HUES48 (cell line): ENCODE measurements around the gene ST6GALNAC5.

Experiments
- H3K27ac ChIP-seq: one replicate; pipeline ENCODE4 v1.7.0; 2013; ENCODE audit warnings: low read depth, low read length, inconsistent platforms
- H3K27me3 ChIP-seq: 2 replicates; pipeline ENCODE4 v1.6.1; 2013; ENCODE audit warnings: mild to moderate bottlenecking, low read length; ENCODE audit not compliant: control insufficient read depth, insufficient read depth
- H3K36me3 ChIP-seq: 2 replicates; pipeline ENCODE4 v1.6.1; 2013; ENCODE audit warnings: low read length; ENCODE audit not compliant: control insufficient read depth, insufficient read depth
- H3K4me1 ChIP-seq: 2 replicates; pipeline ENCODE4 v1.6.1; 2013; ENCODE audit warnings: mild to moderate bottlenecking, low read length; ENCODE audit not compliant: control insufficient read depth, insufficient read depth
- H3K4me3 ChIP-seq: 2 replicates; pipeline ENCODE4 v1.5.1; 2013; ENCODE audit warnings: mild to moderate bottlenecking, low read depth, low read length
- H3K9ac ChIP-seq: 2 replicates; pipeline ENCODE4 v1.6.1; 2013; ENCODE audit warnings: mild to moderate bottlenecking, low read depth, low read length, moderate library complexity
- H3K9me3 ChIP-seq: 2 replicates; pipeline ENCODE4 v1.6.1; 2013; ENCODE audit warnings: low read length; ENCODE audit not compliant: control insufficient read depth, insufficient read depth

ST6GALNAC5 gene

GRCh38 chr1:77027847-77028246 is 160.6 kb downstream of the ST6GALNAC5 start:
- no peak overlapping the region for H3K9ac ChIP-seq
- no peak overlapping the region for H3K27ac ChIP-seq
- no peak overlapping the region for H3K4me3 ChIP-seq
- H3K4me1 ChIP-seq = peaks cover 9% of the 10 kb centered on the region; the same call in 1 of the 2 replicates
- H3K9me3 ChIP-seq = no peaks in the 10 kb centered on the region
- H3K36me3 ChIP-seq = no peaks in the 10 kb centered on the region
- H3K27me3 ChIP-seq = no peaks in the 10 kb centered on the region

- Histone ChIP-seq H3K4me3 (no peak overlapping the region), H3K4me1 (peaks cover 6% of the 10 kb centered on the region; the same call in 1 of the 2 replicates), H3K9me3 (no peaks in the 10 kb centered on the region), H3K27me3 (no peaks in the 10 kb centered on the region), H3K9ac (no peak overlapping the region), H3K27ac (no peak overlapping the region), H3K36me3 (no peaks in the 10 kb centered on the region)
These were observed 163.3 kb downstream of the ST6GALNAC5 start for GRCh38 chr1:77030401-77031105.

GRCh38 chr1:77031106-77031662 is 163.9 kb downstream of the ST6GALNAC5 start:
- no peaks in the 10 kb centered on the region for H3K36me3 ChIP-seq
- no peaks in the 10 kb centered on the region for H3K27me3 ChIP-seq

GRCh38 chr1:77036560-77036959 is 169.3 kb downstream of the ST6GALNAC5 start:
- no peaks in the 10 kb centered on the region for H3K4me1 ChIP-seq
- H3K9me3 ChIP-seq = no peaks in the 10 kb centered on the region
- no peaks in the 10 kb centered on the region for H3K36me3 ChIP-seq
- H3K9ac ChIP-seq = no peak overlapping the region
- H3K27ac ChIP-seq = no peak overlapping the region
- H3K4me3 ChIP-seq = no peak overlapping the region
- no peaks in the 10 kb centered on the region for H3K27me3 ChIP-seq

More at GRCh38 chr1:77031106-77031662, 163.9 kb downstream of the ST6GALNAC5 start:
- Histone ChIP-seq H3K9me3 (no peaks in the 10 kb centered on the region), H3K4me1 (peaks cover 3% of the 10 kb centered on the region; the same call in 1 of the 2 replicates), H3K27ac (no peak overlapping the region), H3K9ac (no peak overlapping the region), H3K4me3 (no peak overlapping the region)

- no peaks in the 10 kb centered on the region for H3K4me1 ChIP-seq
- H3K27me3 ChIP-seq = no peaks in the 10 kb centered on the region
- H3K36me3 ChIP-seq = no peaks in the 10 kb centered on the region
- no peaks in the 10 kb centered on the region for H3K9me3 ChIP-seq
- no peak overlapping the region for H3K9ac ChIP-seq
- no peak overlapping the region for H3K4me3 ChIP-seq
- no peak overlapping the region for H3K27ac ChIP-seq
These were observed 169.8 kb downstream of the ST6GALNAC5 start for GRCh38 chr1:77037038-77037437.

GRCh38 chr1:77038000-77038399 is 170.7 kb downstream of the ST6GALNAC5 start:
- no peaks in the 10 kb centered on the region for H3K9me3 ChIP-seq

GRCh38 chr1:77039111-77039510 is 171.8 kb downstream of the ST6GALNAC5 start:
- no peaks in the 10 kb centered on the region for H3K36me3 ChIP-seq
- no peak overlapping the region for H3K9ac ChIP-seq
- H3K9me3 ChIP-seq = no peaks in the 10 kb centered on the region
- H3K27ac ChIP-seq = no peak overlapping the region
- H3K4me1 ChIP-seq = no peaks in the 10 kb centered on the region
- no peaks in the 10 kb centered on the region for H3K27me3 ChIP-seq
- no peak overlapping the region for H3K4me3 ChIP-seq

More at GRCh38 chr1:77038000-77038399, 170.7 kb downstream of the ST6GALNAC5 start:
- H3K27me3 ChIP-seq = no peaks in the 10 kb centered on the region
- no peak overlapping the region for H3K9ac ChIP-seq
- H3K4me3 ChIP-seq = no peak overlapping the region
- H3K36me3 ChIP-seq = no peaks in the 10 kb centered on the region
- H3K4me1 ChIP-seq = no peaks in the 10 kb centered on the region
- no peak overlapping the region for H3K27ac ChIP-seq

GRCh38 chr1:77039739-77040138 is 172.5 kb downstream of the ST6GALNAC5 start:
- Histone ChIP-seq H3K4me3 (no peak overlapping the region), H3K9ac (no peak overlapping the region), H3K27ac (no peak overlapping the region), H3K27me3 (no peaks in the 10 kb centered on the region), H3K4me1 (no peaks in the 10 kb centered on the region), H3K36me3 (no peaks in the 10 kb centered on the region), H3K9me3 (no peaks in the 10 kb centered on the region)

GRCh38 chr1:77040826-77041225 is 173.5 kb downstream of the ST6GALNAC5 start:
- Histone ChIP-seq H3K36me3 (no peaks in the 10 kb centered on the region), H3K4me1 (no peaks in the 10 kb centered on the region), H3K4me3 (no peak overlapping the region), H3K9ac (no peak overlapping the region), H3K27ac (no peak overlapping the region), H3K9me3 (no peaks in the 10 kb centered on the region), H3K27me3 (no peaks in the 10 kb centered on the region)

- Histone ChIP-seq H3K36me3 (no peaks in the 10 kb centered on the region), H3K27me3 (no peaks in the 10 kb centered on the region), H3K4me3 (no peak overlapping the region), H3K9me3 (no peaks in the 10 kb centered on the region), H3K27ac (no peak overlapping the region), H3K9ac (no peak overlapping the region), H3K4me1 (no peaks in the 10 kb centered on the region)
These were observed 177.0 kb downstream of the ST6GALNAC5 start for GRCh38 chr1:77044133-77044849.

- Histone ChIP-seq H3K36me3 (no peaks in the 10 kb centered on the region), H3K4me3 (no peak overlapping the region), H3K27ac (no peak overlapping the region), H3K27me3 (no peaks in the 10 kb centered on the region), H3K9me3 (no peaks in the 10 kb centered on the region), H3K9ac (no peak overlapping the region), H3K4me1 (no peaks in the 10 kb centered on the region)
These were observed 180.3 kb downstream of the ST6GALNAC5 start for GRCh38 chr1:77047575-77047974.
